GM19372 (cell line): ENCODE results near the gene ZNF785.
A peak's percentile ranks its signal among the peaks of the same experiment; 100 is the strongest.

ENCODE experiments used
- ATAC-seq: cut with Tn5 transposase; IDR thresholded peaks from one replicate; pipeline ENCODE4 v1.9.1; 2021; ENCODE audit warnings: mild to moderate bottlenecking, low read depth, moderate library complexity; ENCODE audit not compliant: unreplicated experiment

The ZNF785 gene

GRCh38 chr16:30567160-30567990, 18.1 kb downstream of the ZNF785 start:
- no peak for ATAC-seq

GRCh38 chr16:30566531-30566930, 19.0 kb downstream of the ZNF785 start:
- no peak for ATAC-seq

GRCh38 chr16:30565984-30566383, 19.5 kb downstream of the ZNF785 start:
- ATAC-seq: no peak

- no peak for ATAC-seq
Measured at GRCh38 chr16:30565526-30565925, 20.0 kb downstream of the ZNF785 start.

GRCh38 chr16:30562021-30562420, 23.5 kb downstream of the ZNF785 start:
- ATAC-seq: no peak

GRCh38 chr16:30561089-30561816, 24.2 kb downstream of the ZNF785 start:
- ATAC-seq: no peak

- no peak for ATAC-seq
Measured at GRCh38 chr16:30559690-30560089, 25.8 kb downstream of the ZNF785 start.

GRCh38 chr16:30558789-30559377, 26.6 kb downstream of the ZNF785 start:
- ATAC-seq: no peak

GRCh38 chr16:30557957-30558788, 27.3 kb downstream of the ZNF785 start, which contains the start of gene ZNF764:
ZNF764 (minus strand) TSS chr16:30558374; CDS start chr16:30558182, 192 bp downstream.
- ATAC-seq: peak; percentile 84

- peak; percentile 13 for ATAC-seq
Measured at GRCh38 chr16:30557707-30557956, 27.9 kb downstream of the ZNF785 start.

GRCh38 chr16:30556125-30556473, 29.4 kb downstream of the ZNF785 start:
- no peak for ATAC-seq

GRCh38 chr16:30555315-30556124, 30.0 kb downstream of the ZNF785 start:
- no peak for ATAC-seq

GRCh38 chr16:30554557-30555314, 30.8 kb downstream of the ZNF785 start:
- no peak for ATAC-seq

GRCh38 chr16:30553393-30553899, 32.1 kb downstream of the ZNF785 start:
- ATAC-seq: no peak

- ATAC-seq: no peak
Measured at GRCh38 chr16:30552956-30553355, 32.5 kb downstream of the ZNF785 start.

GRCh38 chr16:30551781-30552180, 33.7 kb downstream of the ZNF785 start:
- no peak for ATAC-seq

GRCh38 chr16:30548416-30549253, 36.9 kb downstream of the ZNF785 start:
- no peak for ATAC-seq

- no peak for ATAC-seq
Measured at GRCh38 chr16:30546115-30546514, 39.4 kb downstream of the ZNF785 start.
